Mesenchymal stem cell (in vitro differentiated cells and primary cell): ENCODE measurements around the gene EML4.
A peak's percentile ranks its signal among the peaks of the same experiment; 100 is the strongest.

Experiments used
- DNase-seq: peaks from one replicate; pipeline ENCODE4 v3.0.0-alpha.2; 2013
- H2AFZ ChIP-seq: one replicate; pipeline ENCODE4 v1.6.1; 2013; ENCODE audit warnings: low read depth, mild to moderate bottlenecking, control low read depth, inconsistent platforms, low read length, moderate library complexity
- H2AK5ac ChIP-seq: 2 replicates; pipeline ENCODE4 v1.6.1; 2013; ENCODE audit warnings: low read length, moderate library complexity, mild to moderate bottlenecking, inconsistent platforms; ENCODE audit not compliant: severe bottlenecking
- H2BK120ac ChIP-seq: one replicate; pipeline ENCODE4 v1.6.1; 2013; ENCODE audit warnings: low read depth, mild to moderate bottlenecking, inconsistent platforms, low read length, moderate library complexity
- H2BK12ac ChIP-seq, 2 experiments: one replicate each; pipeline ENCODE4 v1.6.1; 2013; ENCODE audit warnings: inconsistent platforms in 2 of 2, low read length in 2 of 2, mild to moderate bottlenecking in 2 of 2, moderate library complexity in 2 of 2, control low read depth in 1 of 2
- H2BK15ac ChIP-seq: one replicate; pipeline ENCODE4 v1.6.1; 2013; ENCODE audit warnings: mild to moderate bottlenecking, low read depth, inconsistent platforms; ENCODE audit not compliant: poor library complexity, severe bottlenecking
- H2BK5ac ChIP-seq: 2 replicates; pipeline ENCODE4 v1.6.1; 2013; ENCODE audit warnings: low read depth, mild to moderate bottlenecking, low read length, control low read depth, inconsistent platforms; ENCODE audit not compliant: poor library complexity, severe bottlenecking
- H3K14ac ChIP-seq, 2 experiments: one replicate each; pipeline ENCODE4 v1.6.1; 2013; ENCODE audit warnings: inconsistent platforms in 2 of 2, low read length in 2 of 2, control low read depth in 1 of 2, mild to moderate bottlenecking in 1 of 2, moderate library complexity in 1 of 2
- H3K18ac ChIP-seq, 2 experiments: one replicate each; pipeline ENCODE4 v1.6.1; 2013; ENCODE audit warnings: inconsistent platforms in 2 of 2, low read length in 2 of 2, control low read depth in 1 of 2, low read depth in 1 of 2, mild to moderate bottlenecking in 1 of 2
- H3K23ac ChIP-seq, 2 experiments: one replicate each; pipeline ENCODE4 v1.6.1; 2013; ENCODE audit warnings: inconsistent platforms in 2 of 2, low read length in 2 of 2, mild to moderate bottlenecking in 2 of 2, moderate library complexity in 2 of 2, control low read depth in 1 of 2
- H3K27ac ChIP-seq: 2 replicates; pipeline ENCODE4 v1.5.1; 2013; ENCODE audit warnings: mild to moderate bottlenecking, moderate library complexity, low read length, control low read depth, inconsistent platforms; ENCODE audit not compliant: poor library complexity, severe bottlenecking
- H3K27me3 ChIP-seq, 2 experiments: 2 replicates each; pipeline versions ENCODE4 v1.6.1 to v1.7.0; 2013; ENCODE audit warnings: low read length in 2 of 2, mild to moderate bottlenecking in 2 of 2, moderate library complexity in 2 of 2, control low read depth in 1 of 2, inconsistent platforms in 1 of 2; ENCODE audit not compliant: control insufficient read depth in 1 of 2, insufficient read depth in 1 of 2
- H3K36me3 ChIP-seq, 2 experiments: 2 replicates each; pipeline versions ENCODE4 v1.6.1 to v1.7.0; 2013; ENCODE audit warnings: low read length in 2 of 2, control low read depth in 1 of 2, inconsistent platforms in 1 of 2, low read depth in 1 of 2, mild to moderate bottlenecking in 1 of 2; ENCODE audit not compliant: insufficient read depth in 2 of 2, control insufficient read depth in 1 of 2
- H3K4ac ChIP-seq, 2 experiments: one replicate each; pipeline ENCODE4 v1.6.1; 2013; ENCODE audit warnings: inconsistent platforms in 2 of 2, low read length in 2 of 2, mild to moderate bottlenecking in 2 of 2, moderate library complexity in 2 of 2, control low read depth in 1 of 2, low read depth in 1 of 2
- H3K4me1 ChIP-seq: 2 replicates; pipeline ENCODE4 v1.6.1; 2013; ENCODE audit warnings: low read depth, low read length, control low read depth; ENCODE audit not compliant: control insufficient read depth, insufficient read depth
- H3K4me2 ChIP-seq: 2 replicates; pipeline ENCODE4 v1.6.1; 2013; ENCODE audit warnings: low read length, mild to moderate bottlenecking, inconsistent platforms; ENCODE audit not compliant: poor library complexity, severe bottlenecking
- H3K4me3 ChIP-seq, 2 experiments: 2 replicates each; pipeline versions ENCODE4 v1.5.1 to v1.7.0; 2013; ENCODE audit warnings: low read length in 2 of 2, mild to moderate bottlenecking in 2 of 2, control low read depth in 1 of 2, low read depth in 1 of 2; ENCODE audit not compliant: insufficient read depth in 1 of 2
- H3K79me1 ChIP-seq: replicated peaks from 2 replicates; pipeline ENCODE4 v1.6.1; 2013; ENCODE audit warnings: mild to moderate bottlenecking, control low read depth, low read length, inconsistent platforms; ENCODE audit not compliant: poor library complexity, severe bottlenecking
- H3K9ac ChIP-seq: 2 replicates; pipeline ENCODE4 v1.7.0; 2013; ENCODE audit warnings: mild to moderate bottlenecking, low read length, moderate library complexity
- H3K9me3 ChIP-seq: 2 replicates; pipeline ENCODE4 v1.7.0; 2013; ENCODE audit warnings: mild to moderate bottlenecking, low read length; ENCODE audit not compliant: control insufficient read depth
- H4K8ac ChIP-seq: one replicate; pipeline ENCODE4 v1.6.1; 2013; ENCODE audit warnings: inconsistent platforms, mild to moderate bottlenecking, low read length, moderate library complexity
- H4K91ac ChIP-seq: one replicate; pipeline ENCODE4 v1.6.1; 2013; ENCODE audit warnings: mild to moderate bottlenecking, low read length, inconsistent platforms
- WGBS: methylation state at CpG from one replicate; pipeline ENCODE4 v1.1.7; 2013; ENCODE audit warnings: mixed read lengths; 5-methylcytosine and 5-hydroxymethylcytosine counted together

The EML4 gene

DNA sequence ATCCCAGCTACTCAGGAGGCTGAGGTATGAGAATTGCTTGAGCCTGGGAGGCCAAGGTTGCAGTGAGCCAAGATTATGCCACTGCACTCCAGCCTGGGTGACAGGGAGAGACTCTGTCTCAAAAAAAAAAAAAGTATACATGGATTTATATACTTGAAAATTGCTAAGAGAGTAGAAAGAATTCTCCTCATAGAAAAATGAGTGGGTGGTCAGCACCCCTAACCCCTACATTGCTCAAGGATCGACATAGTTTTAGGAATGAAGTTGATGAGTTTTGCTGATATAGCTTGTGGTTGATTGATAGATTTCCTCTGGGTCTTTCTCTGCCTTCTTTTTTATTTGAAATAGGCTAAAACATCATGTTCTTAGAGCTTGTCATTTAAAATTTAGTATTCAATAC lies 58.9 kb downstream of the EML4 start:
- Histone ChIP-seq H3K4ac (no peak overlapping the region), H2AFZ (no peak overlapping the region), H3K79me1 (peaks cover 3% of the 10 kb centered on the region), H3K9me3 (no peaks in the 10 kb centered on the region), H2BK12ac (no peak overlapping the region), H3K14ac (no peak overlapping the region), H3K18ac (no peak overlapping the region), H4K8ac (no peak overlapping the region), H3K23ac (no peak overlapping the region), H3K27me3 (no peaks in the 10 kb centered on the region), H3K36me3 (no peaks in the 10 kb centered on the region), H3K4me1 (peaks cover 6% of the 10 kb centered on the region), H2AK5ac (no peak overlapping the region), H3K9ac (no peak overlapping the region), H3K4me3 (no peak overlapping the region), H3K27ac (no peak overlapping the region), H2BK120ac (no peak overlapping the region), H2BK15ac (no peak overlapping the region), H4K91ac (no peak overlapping the region), H3K4me2 (no peak overlapping the region), H2BK5ac (no peak overlapping the region)
- WGBS: no CpG with 5 or more reads among the region's 1 CpG
- no peak for DNase-seq

DNA sequence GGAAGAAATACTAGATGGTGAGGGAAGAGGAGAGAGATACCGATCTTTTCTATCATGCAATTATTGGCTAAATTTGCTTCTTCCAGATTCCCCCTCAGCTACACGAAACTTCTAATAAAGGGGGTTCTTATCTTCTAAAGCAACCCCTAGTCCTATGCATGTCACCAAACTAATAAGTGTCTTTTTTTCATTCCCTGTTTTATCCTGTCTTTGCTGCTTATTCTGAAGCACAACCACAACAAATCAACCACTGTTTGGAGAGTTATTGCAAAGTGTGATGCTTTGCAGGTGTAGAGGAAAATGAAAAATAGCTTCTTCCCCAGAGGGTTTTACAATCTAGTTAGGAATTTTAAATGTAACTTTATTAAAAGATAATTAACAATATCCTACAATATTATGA lies 60.8 kb downstream of the EML4 start:
- Histone ChIP-seq H3K79me1 (peaks cover 6% of the 10 kb centered on the region), H3K4me2 (no peak overlapping the region)
- 100% methylated on average over 2 of the region's 2 CpGs for WGBS

DNA sequence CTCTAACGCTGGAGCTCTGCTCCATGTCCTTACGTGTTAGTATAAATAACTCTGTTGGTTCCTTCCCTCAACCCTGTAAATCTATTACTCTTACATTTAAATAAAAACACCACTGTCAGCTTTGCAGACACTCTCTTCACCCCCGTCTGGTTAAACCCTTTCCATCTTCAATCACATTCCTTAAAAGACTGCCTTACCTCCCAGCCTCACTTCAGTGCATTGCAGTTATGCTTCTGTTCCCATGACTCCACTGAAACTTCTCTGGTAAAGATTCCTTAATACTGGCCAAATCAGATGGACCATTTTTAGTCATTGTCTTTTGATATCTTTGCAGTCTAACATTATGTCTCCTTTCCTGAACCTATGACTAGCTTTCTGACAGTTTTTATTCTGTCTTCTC lies 61.7 kb downstream of the EML4 start:
- Histone ChIP-seq H3K36me3 (no peaks in the 10 kb centered on the region), H3K9me3 (no peaks in the 10 kb centered on the region), H3K18ac (no peak overlapping the region), H3K23ac (no peak overlapping the region), H3K79me1 (peaks cover 10% of the 10 kb centered on the region), H2AFZ (no peak overlapping the region), H2BK120ac (no peak overlapping the region), H3K27me3 (no peaks in the 10 kb centered on the region), H3K4me2 (no peak overlapping the region), H2BK12ac (no peak overlapping the region), H3K14ac (no peak overlapping the region), H3K27ac (peak overlapping the region; percentile 91), H3K4ac (no peak overlapping the region), H4K91ac (no peak overlapping the region), H2BK15ac (no peak overlapping the region), H3K9ac (no peak overlapping the region), H4K8ac (no peak overlapping the region), H3K4me1 (peaks cover 12% of the 10 kb centered on the region), H2AK5ac (no peak overlapping the region), H2BK5ac (no peak overlapping the region), H3K4me3 (no peak overlapping the region)
- WGBS: 84% methylated on average over 3 of the region's 3 CpGs
- no peak for DNase-seq

More for the DNA sequence above, 60.8 kb downstream of the EML4 start:
- Histone ChIP-seq H3K4me1 (peaks cover 10% of the 10 kb centered on the region), H2AFZ (no peak overlapping the region), H2BK5ac (no peak overlapping the region), H2AK5ac (no peak overlapping the region), H3K23ac (no peak overlapping the region), H4K91ac (no peak overlapping the region), H3K27me3 (no peaks in the 10 kb centered on the region), H3K4ac (no peak overlapping the region), H4K8ac (no peak overlapping the region), H2BK15ac (no peak overlapping the region), H2BK120ac (no peak overlapping the region), H3K36me3 (no peaks in the 10 kb centered on the region), H3K14ac (no peak overlapping the region), H3K27ac (no peak overlapping the region), H3K9ac (no peak overlapping the region), H3K18ac (no peak overlapping the region), H2BK12ac (no peak overlapping the region), H3K9me3 (no peaks in the 10 kb centered on the region), H3K4me3 (no peak overlapping the region)
- DNase-seq: no peak

DNA sequence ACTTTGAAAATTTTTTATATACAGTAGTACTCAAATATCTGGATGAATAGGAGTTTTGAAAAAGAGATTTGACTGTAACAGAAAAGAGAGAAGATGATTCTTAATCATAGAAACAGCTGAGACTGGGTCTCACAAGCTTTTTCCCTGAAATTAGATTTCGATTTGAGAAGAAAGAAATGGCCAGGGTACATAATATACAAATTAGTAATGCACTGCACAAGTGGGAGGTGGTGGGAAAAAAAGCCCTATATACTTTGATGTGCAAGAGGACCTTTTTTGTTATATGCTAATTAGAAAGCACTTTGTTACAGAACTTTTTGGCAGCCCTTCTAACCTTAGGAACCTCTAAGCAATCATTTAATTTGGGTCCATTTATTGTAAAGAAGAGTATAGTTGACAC lies 62.9 kb downstream of the EML4 start:
- H3K79me1 ChIP-seq: peaks cover 12% of the 10 kb centered on the region
- peaks cover 11% of the 10 kb centered on the region for H3K4me1 ChIP-seq
- no peaks in the 10 kb centered on the region for H3K9me3 ChIP-seq
- H3K4me2 ChIP-seq: no peak overlapping the region
- no peaks in the 10 kb centered on the region for H3K36me3 ChIP-seq
- H3K4ac ChIP-seq: no peak overlapping the region
- no peaks in the 10 kb centered on the region for H3K27me3 ChIP-seq
- H3K18ac ChIP-seq: no peak overlapping the region
- no peak overlapping the region for H2BK12ac ChIP-seq
- DNase-seq: no peak
- no peak overlapping the region for H4K8ac ChIP-seq
- no peak overlapping the region for H3K9ac ChIP-seq
- WGBS: 100% methylated on average over 1 of the region's 1 CpG
- H3K27ac ChIP-seq: no peak overlapping the region
- H2AK5ac ChIP-seq: no peak overlapping the region
- no peak overlapping the region for H2AFZ ChIP-seq
- no peak overlapping the region for H3K4me3 ChIP-seq
- no peak overlapping the region for H2BK5ac ChIP-seq
- no peak overlapping the region for H3K23ac ChIP-seq
- H4K91ac ChIP-seq: no peak overlapping the region
- no peak overlapping the region for H3K14ac ChIP-seq
- no peak overlapping the region for H2BK15ac ChIP-seq
- H2BK120ac ChIP-seq: no peak overlapping the region
